HepG2 (cell line): ENCODE results near the gene PDE8B.

Experiments used
- CEBPB ChIP-seq: IDR thresholded peaks from 2 replicates; pipeline ENCODE4 v1.6.1; 2011; ENCODE audit warnings: low read depth, low read length, improper control_type of control experiment, borderline replicate concordance
- CTCF ChIP-seq: sonication (generic); formaldehyde crosslinking; IDR thresholded peaks from 2 replicates; pipeline ENCODE4 v1.5.0; 2020; ENCODE audit warnings: mild to moderate bottlenecking, missing genetic modification reagents, moderate library complexity
- HMGXB4 ChIP-seq, 2 experiments: sonication (generic) in 1 of 2; formaldehyde crosslinking in 1 of 2; IDR thresholded peaks; 2 replicates each; pipeline versions ENCODE4 v1.4.0 to v1.6.1; 2018 to 2020; ENCODE audit warnings: missing genetic modification reagents in 2 of 2, borderline replicate concordance in 1 of 2, low read depth in 1 of 2, mild to moderate bottlenecking in 1 of 2, missing biosample characterization in 1 of 2
- IKZF4 ChIP-seq: sonication (generic); formaldehyde crosslinking; IDR thresholded peaks from 2 replicates; pipeline ENCODE4 v1.5.1; 2020; ENCODE audit warnings: borderline replicate concordance, mild to moderate bottlenecking, low read depth, missing genetic modification reagents; ENCODE audit errors: not compliant biosample characterization
- POLR2A ChIP-seq, 2 experiments: IDR thresholded peaks; 2 replicates each; pipeline ENCODE4 v1.6.1; 2011; ENCODE audit warnings: low read depth in 2 of 2, low read length in 2 of 2, mild to moderate bottlenecking in 1 of 2, moderate library complexity in 1 of 2; ENCODE audit not compliant: insufficient read depth in 1 of 2
- SP1 ChIP-seq, 2 experiments: fragments of 450-650 bp in 1 of 2; sonication (generic) in 1 of 2; formaldehyde crosslinking in 1 of 2; IDR thresholded peaks; 2 replicates each; pipeline versions ENCODE4 v1.4.0 to v1.6.1; 2016 to 2020; ENCODE audit warnings: missing genetic modification reagents in 1 of 2
- TAF1 ChIP-seq: sonication (generic); formaldehyde crosslinking; IDR thresholded peaks from 2 replicates; pipeline ENCODE4 v1.4.0; 2020; ENCODE audit warnings: missing genetic modification reagents
- ZKSCAN8 ChIP-seq: IDR thresholded peaks from 2 replicates; pipeline ENCODE4 v1.6.1; 2016; ENCODE audit warnings: borderline replicate concordance, missing genetic modification reagents, missing compliant biosample characterization
- ZNF564 ChIP-seq: sonication (generic); formaldehyde crosslinking; IDR thresholded peaks from 2 replicates; pipeline ENCODE4 v1.8.1; 2023; ENCODE audit warnings: mild to moderate bottlenecking, missing genetic modification reagents

GRCh38 chr5:77174526-77174925 is 36.0 kb upstream of the PDE8B start:
- TF ChIP-seq IKZF4: no peak
- TF ChIP-seq ZKSCAN8: no peak
- TF ChIP-seq ZNF564: no peak
- TF ChIP-seq CTCF: no peak
- no peak for TF ChIP-seq POLR2A (IDR thresholded peaks at IDR 0.05; ENCODE audit: insufficient read depth in 1 of 2, low read depth in 2 of 2, low read length in 2 of 2)
- no peak for TF ChIP-seq SP1 (IDR thresholded peaks at IDR 0.05)
- TF ChIP-seq SP1 (CRISPR knock-in tag; IDR thresholded peaks at IDR 0.05): no peak
- no peak for TF ChIP-seq HMGXB4 (CRISPR knock-in tag; IDR thresholded peaks at IDR 0.05; ENCODE audit: borderline replicate concordance in 1 of 2, low read depth in 1 of 2)
- TF ChIP-seq TAF1 (CRISPR knock-in tag): no peak
- no peak for TF ChIP-seq CEBPB
